ENCODE measurements around the gene ALG14.
"Not testable (repeated sequence)": the region's sequence is repeated elsewhere in the genome, so short reads cannot be mapped to it uniquely, and the experiment has no call there.

Gene ALG14

DNA sequence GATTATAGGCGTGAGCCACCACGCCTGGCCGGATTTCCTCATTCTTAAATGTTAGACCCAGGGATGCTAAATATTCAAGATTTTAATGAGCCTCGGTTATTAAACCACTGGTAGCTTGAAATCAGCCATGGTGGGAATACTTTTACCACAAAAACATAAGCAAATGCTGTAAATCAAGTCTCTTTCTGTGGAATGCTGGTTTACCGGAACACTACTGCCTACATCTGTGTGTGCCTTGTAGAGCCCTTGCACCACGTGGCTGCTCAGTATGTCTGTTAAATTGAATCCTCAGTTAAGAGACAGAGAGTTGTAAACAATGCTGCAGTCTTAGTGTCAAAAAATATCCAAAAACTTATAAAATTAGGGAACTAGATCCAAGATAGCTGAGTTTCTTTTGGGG, 119.0 kb downstream of the ALG14 start:
- DNase-seq (ENCODE audit: low read depth), result no peak

- DNase-seq (ENCODE audit: low read depth), result no peak
Measured at GRCh38 chr1:94953107-94953506, 119.6 kb downstream of the ALG14 start.

- DNase-seq (ENCODE audit: low read depth), result no peak
Measured at GRCh38 chr1:94952539-94952938, 120.2 kb downstream of the ALG14 start.

- no peak for DNase-seq (ENCODE audit: low read depth)
Measured at GRCh38 chr1:94951509-94952208, 121.1 kb downstream of the ALG14 start.

GRCh38 chr1:94951046-94951445, 121.7 kb downstream of the ALG14 start:
- DNase-seq (ENCODE audit: low read depth), result no peak

DNA sequence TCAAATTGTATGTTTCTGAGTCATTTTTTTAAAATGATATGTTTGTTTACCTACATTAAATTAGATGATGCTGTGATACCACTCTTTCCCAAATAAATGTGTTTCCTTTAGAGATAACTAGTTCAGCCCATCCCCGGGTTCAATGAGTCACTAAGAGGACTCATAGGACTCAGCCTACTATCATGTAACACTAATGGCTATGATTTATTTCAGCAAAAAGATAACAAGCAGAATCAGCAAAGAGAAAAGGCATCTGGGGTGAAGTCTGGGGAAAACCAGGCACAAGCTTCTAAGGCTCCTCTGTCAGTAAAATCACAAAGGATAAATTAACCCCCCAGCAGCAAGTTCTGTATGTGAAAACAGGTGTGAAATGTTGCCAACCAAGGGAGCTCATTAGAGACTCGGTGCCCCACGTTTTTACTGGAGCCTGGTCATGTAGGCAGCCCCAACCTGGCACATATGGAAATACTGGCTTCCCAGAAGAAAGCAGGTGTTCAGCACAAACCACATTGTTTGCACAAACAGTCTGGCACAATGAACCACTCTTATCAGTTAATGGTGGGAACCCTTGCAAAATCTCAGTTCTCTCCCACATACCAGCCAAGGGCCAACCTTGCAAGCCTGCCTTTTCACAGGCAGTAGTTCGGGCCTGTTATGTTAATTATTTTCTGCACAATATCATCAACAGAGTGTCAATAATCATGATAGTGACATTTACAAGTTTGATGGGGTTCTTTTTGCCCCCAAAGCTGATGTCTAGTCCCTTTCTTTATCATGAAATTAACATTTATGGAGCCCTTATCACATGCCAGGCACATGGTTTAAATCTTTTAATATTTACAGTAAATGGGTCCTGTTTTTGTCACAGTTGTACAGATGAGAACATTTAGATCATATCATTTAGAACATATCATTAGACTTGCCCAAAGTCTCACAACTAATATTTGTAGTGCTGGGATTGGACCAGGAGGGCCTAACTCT, 122.8 kb downstream of the ALG14 start:
- no peak for DNase-seq (ENCODE audit: low read depth)

- DNase-seq (ENCODE audit: low read depth), result no peak
Measured at GRCh38 chr1:94947437-94947836, 125.3 kb downstream of the ALG14 start.

DNA sequence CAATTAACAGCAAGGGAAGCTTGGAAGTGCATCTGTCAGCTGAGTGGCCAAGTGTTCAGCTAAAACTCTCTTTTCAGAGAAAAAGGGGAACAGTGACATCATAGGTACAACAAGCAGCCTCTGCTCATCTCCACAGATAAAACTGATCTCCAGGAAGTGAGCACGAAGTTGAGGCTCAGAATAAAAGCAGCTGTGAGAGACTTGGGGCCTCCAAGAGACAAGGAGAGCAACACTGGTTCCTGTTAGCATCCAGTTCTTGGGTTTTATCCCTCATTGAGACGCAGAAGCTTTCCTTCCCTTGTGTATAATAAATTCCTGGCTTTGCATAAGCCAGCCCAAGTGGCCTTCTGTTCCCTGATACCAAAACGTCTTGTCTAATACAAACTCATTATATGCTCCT, 125.9 kb downstream of the ALG14 start:
- no peak for DNase-seq (ENCODE audit: low read depth)

GRCh38 chr1:94942171-94943128, 130.3 kb downstream of the ALG14 start:
- DNase-seq (ENCODE audit: low read depth), result no peak

- not testable (repeated sequence) for DNase-seq (ENCODE audit: low read depth)
Measured at GRCh38 chr1:94941480-94941879, 131.3 kb downstream of the ALG14 start.

DNA sequence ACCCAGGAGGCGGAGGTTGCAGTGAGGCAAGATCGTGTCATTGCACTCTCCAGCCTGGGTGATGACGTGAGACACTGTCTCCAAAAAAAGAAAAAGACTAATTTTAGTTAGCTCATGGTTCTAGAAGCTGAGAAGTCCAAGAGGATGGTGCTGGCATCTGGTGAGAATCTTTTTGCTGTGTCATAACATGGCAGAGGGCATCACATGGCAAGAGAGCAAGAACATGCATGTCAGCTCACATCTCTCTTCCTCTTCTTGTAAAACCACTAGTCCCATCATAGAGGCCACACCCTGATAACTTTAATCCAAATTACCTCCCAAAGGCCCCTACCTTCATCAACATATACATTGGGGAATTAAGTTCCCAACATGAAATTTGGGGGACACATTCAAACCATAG, 132.0 kb downstream of the ALG14 start:
- DNase-seq (ENCODE audit: low read depth), result no peak

DNA sequence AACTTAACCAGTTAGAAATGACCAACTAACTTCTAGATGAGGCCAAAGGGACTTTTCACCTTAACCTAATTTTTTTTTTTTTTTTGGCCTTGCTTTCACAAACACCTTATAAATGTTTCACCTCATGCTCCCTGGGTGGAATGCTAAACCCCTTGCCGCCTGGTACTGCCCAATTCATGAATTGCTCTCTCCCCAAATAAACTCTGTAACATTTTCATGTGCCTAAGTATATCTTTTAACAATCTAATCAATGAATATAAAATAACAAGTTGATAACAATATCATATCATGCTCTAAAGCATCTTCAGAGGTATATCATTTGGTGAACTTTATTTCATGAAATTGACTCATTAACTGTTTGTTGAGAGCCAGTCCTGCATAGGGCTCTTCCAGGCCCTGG, 134.9 kb downstream of the ALG14 start:
- DNase-seq (ENCODE audit: low read depth), result no peak

DNA sequence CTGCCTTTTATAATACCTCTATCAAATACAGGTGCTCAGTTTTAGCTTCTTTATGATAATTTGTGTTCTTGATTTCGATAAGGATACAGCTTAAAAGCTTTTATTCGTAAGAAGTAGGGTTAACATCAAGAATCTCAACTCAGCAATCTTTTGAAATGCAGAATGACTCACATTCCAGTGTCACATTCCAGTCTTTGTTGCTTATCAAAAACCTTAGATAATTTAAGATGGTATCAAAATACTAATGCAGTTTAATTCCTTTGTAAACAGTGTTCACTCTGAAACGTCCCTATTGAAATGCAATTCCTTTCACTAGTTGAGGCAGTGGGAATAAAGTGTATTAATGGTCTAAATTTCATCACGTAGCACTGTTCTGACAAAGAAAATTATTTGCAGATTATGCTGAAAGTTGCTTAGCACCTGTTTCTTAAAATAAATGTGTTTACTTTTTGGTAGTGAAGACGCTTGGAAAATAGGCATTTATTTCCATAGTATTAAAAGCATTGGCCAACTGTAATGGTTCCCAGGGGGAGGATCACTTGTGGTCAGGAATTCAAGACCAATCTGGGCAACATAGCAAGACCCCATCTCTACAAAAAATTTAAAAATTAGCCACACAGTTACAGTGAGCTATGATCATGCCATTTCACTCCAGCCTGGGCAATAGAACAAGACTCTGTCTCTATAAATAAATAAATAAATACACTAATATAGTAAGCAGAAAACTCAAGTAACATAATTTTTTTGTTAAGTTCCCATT, 135.7 kb downstream of the ALG14 start:
- DNase-seq (ENCODE audit: low read depth), result no peak

GRCh38 chr1:94935476-94935875, 137.3 kb downstream of the ALG14 start:
- no peak for DNase-seq (ENCODE audit: low read depth)

- no peak for DNase-seq (ENCODE audit: low read depth)
Measured at GRCh38 chr1:94935034-94935433, 137.7 kb downstream of the ALG14 start.

DNA sequence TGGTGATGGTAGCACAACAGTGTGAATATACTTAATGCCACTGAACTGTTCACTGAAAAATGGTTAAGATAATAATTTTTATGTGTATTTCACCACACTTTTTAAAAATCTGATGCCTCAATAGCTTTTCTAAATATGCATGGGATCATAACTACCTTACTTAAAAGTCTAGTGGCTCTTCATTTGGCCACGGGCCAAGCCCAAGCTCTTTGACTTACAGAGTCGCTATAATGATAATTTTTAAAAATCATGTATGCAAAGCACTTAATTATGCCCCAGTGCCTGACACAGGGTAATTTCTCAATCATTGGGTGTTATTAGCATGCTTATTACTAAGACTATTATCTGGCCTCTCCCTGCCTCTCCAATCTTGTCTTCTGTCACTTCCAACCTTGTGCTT, 138.2 kb downstream of the ALG14 start:
- DNase-seq (ENCODE audit: low read depth), result no peak

- DNase-seq (ENCODE audit: low read depth), result no peak
Measured at GRCh38 chr1:94931254-94931841, 141.4 kb downstream of the ALG14 start.

DNA sequence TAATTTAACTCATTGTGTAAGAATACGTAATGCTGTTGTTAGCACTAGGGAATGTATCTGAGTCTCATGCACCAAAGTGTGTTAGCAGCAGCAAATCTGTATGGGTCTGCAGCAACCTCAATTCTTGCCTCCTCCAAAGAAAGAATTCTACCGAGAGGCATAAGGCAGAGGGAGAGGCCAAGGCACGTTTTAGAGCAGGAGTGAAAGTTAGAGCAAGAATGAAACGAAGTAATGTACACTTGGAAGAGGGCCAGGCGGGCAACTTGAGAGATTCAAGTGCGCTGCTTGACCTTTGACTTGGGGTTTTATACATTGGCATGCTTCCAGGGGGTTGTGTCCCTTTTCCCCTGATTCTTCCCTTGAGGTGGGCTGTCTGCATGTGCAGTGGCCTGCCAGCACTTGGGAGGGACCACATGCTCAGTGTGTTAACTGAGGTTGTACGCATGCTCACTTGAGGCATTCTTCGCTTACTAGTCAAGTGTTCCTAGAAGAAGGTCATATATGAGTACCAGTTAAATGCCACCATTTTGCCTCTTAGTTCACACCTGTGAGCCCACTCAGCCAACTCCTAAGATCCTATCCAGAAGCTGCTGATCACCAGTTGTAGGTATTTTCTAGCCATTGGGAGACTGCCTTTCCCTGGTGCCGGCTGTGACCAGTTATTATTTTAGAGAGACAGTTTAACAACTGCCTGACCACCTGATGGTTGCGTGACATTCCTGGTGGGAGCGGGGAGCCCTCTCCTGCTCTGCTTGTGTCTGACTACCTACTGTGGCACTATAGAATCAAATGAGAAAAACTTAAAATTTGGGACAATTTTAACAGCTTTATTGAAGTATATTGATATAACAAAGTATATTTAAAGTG, 143.2 kb downstream of the ALG14 start:
- no peak for DNase-seq (ENCODE audit: low read depth)

DNA sequence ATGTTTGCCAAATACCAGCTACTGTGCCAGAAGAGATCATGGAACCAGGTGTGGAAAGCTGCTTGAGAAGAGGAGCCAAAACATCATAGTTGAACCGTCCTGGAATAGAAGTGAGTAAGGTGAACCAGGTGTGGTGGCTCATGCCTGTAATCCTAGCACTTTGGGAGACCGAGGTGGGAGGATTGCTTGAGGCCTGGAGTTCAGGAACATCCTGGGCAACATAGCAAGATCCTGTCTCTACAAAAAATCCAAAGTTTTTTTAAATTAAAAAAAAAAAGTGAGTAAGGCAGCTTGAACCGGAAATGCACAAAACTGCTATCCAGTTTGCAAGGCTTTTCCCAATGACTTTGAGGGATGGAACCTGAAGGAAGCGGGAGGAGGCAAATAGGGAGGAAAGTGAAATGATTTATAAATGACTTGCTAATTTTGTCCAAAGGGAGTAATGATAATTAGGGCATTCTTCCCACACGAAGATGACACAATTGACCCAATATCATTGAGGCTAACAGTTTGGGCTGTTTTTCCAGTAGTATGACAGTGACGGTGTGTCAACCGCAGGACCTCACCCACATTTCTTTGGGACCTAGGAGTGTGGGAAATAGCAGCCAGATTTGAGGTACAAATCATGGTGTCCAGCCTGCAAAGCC, 144.3 kb downstream of the ALG14 start:
- DNase-seq (ENCODE audit: low read depth), result no peak
